GM12878 (cell line): ENCODE data around the gene PMAIP1. TPM values are rescaled to one million over a fixed set of nuclear protein-coding genes. Genes with fewer than 3 reads are reported as not detected.

Experiments used
- ATF7 ChIP-seq: fragments of 450-650 bp; IDR thresholded peaks from 2 replicates; pipeline ENCODE4 v1.6.1; 2016; ENCODE audit warnings: low read depth, mild to moderate bottlenecking
- BCL3 ChIP-seq: IDR thresholded peaks from 2 replicates; pipeline ENCODE4 v1.6.1; 2011; ENCODE audit warnings: borderline replicate concordance, low read depth, mild to moderate bottlenecking, moderate library complexity, low read length; ENCODE audit not compliant: insufficient read depth, poor library complexity, severe bottlenecking
- BHLHE40 ChIP-seq, 2 experiments: fragments of 450-650 bp in 1 of 2; IDR thresholded peaks; 2 replicates each; pipeline ENCODE4 v1.6.1; 2011 to 2017; ENCODE audit warnings: low read depth in 2 of 2, borderline replicate concordance in 1 of 2, improper control_type of control experiment in 1 of 2, low read length in 1 of 2, mild to moderate bottlenecking in 1 of 2
- BMI1 ChIP-seq: fragments of 450-650 bp; IDR thresholded peaks from 2 replicates; pipeline ENCODE4 v1.6.1; 2016; ENCODE audit warnings: mild to moderate bottlenecking, moderate library complexity, borderline replicate concordance
- BRCA1 ChIP-seq: IDR thresholded peaks from 2 replicates; pipeline ENCODE4 v1.6.1; 2011; ENCODE audit warnings: low read depth, low read length, improper control_type of control experiment
- CHD2 ChIP-seq: IDR thresholded peaks from 2 replicates; pipeline ENCODE4 v1.6.1; 2011; ENCODE audit warnings: low read depth, low read length, improper control_type of control experiment, borderline replicate concordance
- DPF2 ChIP-seq: fragments of 450-650 bp; IDR thresholded peaks from 2 replicates; pipeline ENCODE4 v1.6.1; 2017; ENCODE audit warnings: mild to moderate bottlenecking
- EED ChIP-seq: sonication (generic); IDR thresholded peaks from 2 replicates; pipeline ENCODE4 v1.6.1; 2016; ENCODE audit warnings: antibody characterized with exemption, low read depth
- EP300 ChIP-seq, 2 experiments: fragments of 150-350 bp in 1 of 2; IDR thresholded peaks; 2 replicates each; pipeline ENCODE4 v1.6.1; 2011 to 2012; ENCODE audit warnings: low read depth in 2 of 2, low read length in 2 of 2, borderline replicate concordance in 1 of 2, improper control_type of control experiment in 1 of 2, inconsistent platforms in 1 of 2; ENCODE audit not compliant: control insufficient read depth in 1 of 2
- IKZF1 ChIP-seq: fragments of 450-650 bp; conservative IDR thresholded peaks from 2 replicates; pipeline ENCODE4 v1.6.1; 2017; ENCODE audit warnings: antibody characterized with exemption, mild to moderate bottlenecking
- MLLT1 ChIP-seq: fragments of 450-650 bp; IDR thresholded peaks from 2 replicates; pipeline ENCODE4 v1.6.1; 2016; ENCODE audit warnings: mild to moderate bottlenecking
- NR2C1 ChIP-seq: fragments of 450-650 bp; IDR thresholded peaks from 2 replicates; pipeline ENCODE4 v1.6.1; 2017; ENCODE audit warnings: antibody characterized with exemption, mild to moderate bottlenecking, moderate library complexity
- NR2F1 ChIP-seq: fragments of 450-650 bp; conservative IDR thresholded peaks from 2 replicates; pipeline ENCODE4 v1.6.1; 2017; ENCODE audit warnings: mild to moderate bottlenecking
- PKNOX1 ChIP-seq: fragments of 450-650 bp; IDR thresholded peaks from 2 replicates; pipeline ENCODE4 v1.6.1; 2016; ENCODE audit warnings: mild to moderate bottlenecking
- SRF ChIP-seq, 2 experiments: IDR thresholded peaks; 2 replicates each; pipeline ENCODE4 v1.6.1; 2011; ENCODE audit warnings: low read depth in 2 of 2, low read length in 2 of 2, mild to moderate bottlenecking in 1 of 2, moderate library complexity in 1 of 2
- YY1 ChIP-seq: IDR thresholded peaks from 2 replicates; pipeline ENCODE4 v1.6.1; 2011; ENCODE audit warnings: low read depth, mild to moderate bottlenecking, low read length
- ZNF384 ChIP-seq: IDR thresholded peaks from 2 replicates; pipeline ENCODE4 v1.6.1; 2012; ENCODE audit warnings: low read depth, mild to moderate bottlenecking, low read length, improper control_type of control experiment, borderline replicate concordance
- polyA plus RNA-seq, 11 experiments: library from polyadenylated mRNA; depleted of rRNA in 4 of 11; unstranded in 6 of 11; stranded (reverse) in 5 of 11; fragments of >200 nt; fragmentation: Nextera tagmentation in 4 of 11; fragmentation: Illumina TruSeq in 1 of 11; extraction: Ambion mirVana in 4 of 11; extraction: Trizol in 1 of 11; gene quantifications; 1 replicate in 1 of 11; 2 replicates in 10 of 11; pipeline versions ENCODE4 v1.2.1 to v1.2.3, GENCODE V29; 2011 to 2016; ENCODE audit warnings: inconsistent platforms in 2 of 11, missing spikeins in 2 of 11, low read depth in 1 of 11
- total RNA-seq, 4 experiments: library from RNA; depleted of rRNA in 3 of 4; stranded (reverse); fragments of >200 nt in 3 of 4; fragmentation: Illumina TruSeq in 1 of 4; extraction: Trizol in 1 of 4; gene quantifications; 2 replicates each; pipeline versions ENCODE4 v1.2.1 to v1.2.3, GENCODE V29; 2013 to 2021

Gene PMAIP1
- total and polyA plus RNA-seq, 10 of the 15 experiments (the other 5 are each of a cell fraction or from before 2014, with no cell fraction given) = 74.0 to 219 (median 112) TPM

DNA sequence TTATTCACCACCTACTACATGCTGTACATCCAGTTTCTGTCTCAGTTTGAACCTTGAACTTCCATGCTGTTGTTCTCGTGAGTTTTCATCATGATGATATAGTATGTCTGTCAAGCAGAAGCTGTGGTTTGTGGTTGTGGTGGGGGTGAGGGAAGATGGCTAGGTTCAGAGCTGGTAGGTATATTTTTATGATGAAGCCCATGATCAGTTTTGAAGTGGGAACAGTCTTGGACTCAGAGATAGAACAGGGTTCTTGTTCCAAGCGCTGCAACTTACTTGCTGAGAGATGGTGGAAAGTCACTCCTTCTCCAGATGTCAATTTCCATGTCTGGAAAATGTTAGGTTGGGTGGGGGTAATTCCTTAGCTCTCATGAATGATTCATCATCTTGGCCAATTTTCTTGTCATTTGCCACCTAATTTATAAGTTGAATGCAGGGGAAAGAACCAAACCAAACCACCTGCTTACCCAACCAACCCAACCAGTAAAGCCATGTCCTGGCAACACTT lies 21.6 kb downstream of the PMAIP1 start (continued):
- TF ChIP-seq MLLT1 (peak; percentile 98), PKNOX1 (peak; percentile 87), SRF (IDR thresholded peaks at IDR 0.05; ENCODE audit: low read depth in 2 of 2, low read length in 2 of 2) (no peak), EED (peak; percentile 72), BCL3 (no peak), NR2C1 (peak; percentile 84), BRCA1 (no peak), IKZF1 (peak; percentile 86), NR2F1 (peak; percentile 74), ZNF384 (no peak), DPF2 (peak; percentile 91), BMI1 (peak; percentile 40; the same call in 1 of the 2 replicates), EP300 (IDR thresholded peaks at IDR 0.05; ENCODE audit: borderline replicate concordance in 1 of 2, control insufficient read depth in 1 of 2, low read depth in 2 of 2, low read length in 2 of 2) (peak in 1 of 2 experiments; percentile 58; a peak in 2 of 4 replicates), CHD2 (peak; percentile 57; the same call in 1 of the 2 replicates), ATF7 (peak; percentile 73), YY1 (0 out of 2 replicates have a peak, but pooled peaks have one; percentile 22), BHLHE40 (IDR thresholded peaks at IDR 0.05; ENCODE audit: borderline replicate concordance in 1 of 2, low read depth in 2 of 2, low read length in 1 of 2) (peak; percentile 71 to 80; a peak in 3 of 4 replicates)
